Adrenal gland (tissue), 12 donors: ENCODE measurements around the gene ZWILCH. TPM values are rescaled to one million over a fixed set of nuclear protein-coding genes. Genes with fewer than 3 reads are reported as not detected.

Experiments used
- DNase-seq, 7 donors: peaks; one replicate each; pipeline ENCODE4 v3.0.0-alpha.2; 2019 to 2020
- H3K27ac ChIP-seq, 5 donors: fragments of 200-600 bp; sonication (generic) in 4 of 5; 1 replicate in 3 of 5; 2 replicates in 2 of 5; pipeline versions ENCODE4 v1.5.1 to v1.8.0; 2016 to 2020; ENCODE audit warnings: mild to moderate bottlenecking in 1 of 5
- H3K27me3 ChIP-seq: fragments of 200-600 bp; 2 replicates; pipeline ENCODE4 v1.8.0; 2021
- H3K36me3 ChIP-seq, 2 donors: fragments of 200-600 bp; replicated peaks in 1 of 2; 1 replicate in 1 of 2; 2 replicates in 1 of 2; pipeline versions ENCODE4 v1.5.1 to v1.8.0; 2018 to 2022
- H3K4me1 ChIP-seq, 2 donors: fragments of 200-600 bp; replicated peaks in 1 of 2; 1 replicate in 1 of 2; 2 replicates in 1 of 2; pipeline versions ENCODE4 v1.5.1 to v1.8.0; 2018 to 2021
- H3K4me3 ChIP-seq, 4 donors: fragments of 200-600 bp; sonication (generic) in 3 of 4; one replicate each; pipeline ENCODE4 v1.5.1; 2016 to 2018
- H3K9me3 ChIP-seq, 3 donors: fragments of 200-600 bp; sonication (generic) in 1 of 3; replicated peaks in 1 of 3; 1 replicate in 2 of 3; 2 replicates in 1 of 3; pipeline versions ENCODE4 v1.5.1 to v1.8.0; 2016 to 2021
- CTCF ChIP-seq, 6 experiments: fragments of 450-650 bp in 4 of 6; fragments of 200-600 bp in 2 of 6; sonication (generic) in 1 of 6; IDR thresholded peaks; 1 replicate in 5 of 6; 2 replicates in 1 of 6; pipeline versions ENCODE4 v1.5.1 to v1.8.0; 2016 to 2021; ENCODE audit warnings: antibody characterized with exemption in 6 of 6, mild to moderate bottlenecking in 2 of 6, moderate library complexity in 1 of 6
- POLR2A ChIP-seq, 2 donors: fragments of 450-650 bp; IDR thresholded peaks; one replicate each; pipeline ENCODE4 v1.6.1; 2017; ENCODE audit warnings: antibody characterized with exemption in 2 of 2, mild to moderate bottlenecking in 2 of 2, moderate library complexity in 1 of 2
- WGBS, 4 donors: extraction: QIAGEN DNeasy Blood & Tissue Kit in 2 of 4; methylation state at CpG; one replicate each; pipeline versions ENCODE4 v1.1.5 to v1.1.7; 2013 to 2017; 5-methylcytosine and 5-hydroxymethylcytosine counted together
- intact Hi-C, 2 donors: fragments of 100-400 bp; cut with DNase I; formaldehyde crosslinking; loops; one replicate each; pipeline versions ENCODE4 v1.14.1 to v1.15.0; 2022 to 2023
- polyA plus RNA-seq, 3 donors: library from polyadenylated mRNA; stranded (reverse); fragments of 200-250 nt in 2 of 3; fragments of 350-450 nt in 1 of 3; fragmentation: Illumina TruSeq in 1 of 3; extraction: RNeasy Lipid Tissue Mini Kit (QIAGEN cat#74804) in 1 of 3; gene quantifications; one replicate each; pipeline ENCODE4 v1.2.3, GENCODE V29; 2013 to 2014
- total RNA-seq, 9 donors: library from RNA; depleted of rRNA in 4 of 9; stranded (reverse); fragments of >200 nt in 4 of 9; fragments of 120-200 nt in 1 of 9; fragmentation: NEBNext Ultra II Directional in 1 of 9; extraction: Animal tissue kit (Norgen Biotek cat#: 25700) in 1 of 9; gene quantifications; one replicate each; pipeline versions ENCODE4 v1.1.0 to v1.2.4, GENCODE V29; 2013 to 2023
- donor health status: healthy with polysubstance abuse.
- donor health status: Bipolar disorder and iron deficiency.
- donor health status: DM: yes; HTN: yes; CAD: no.
- donor health status: DM: no; HTN: no; CAD: no.
- donor health status: DM: no; HTN: no; CAD: no.
- donor health status: DM: yes; HTN: yes; CAD: no.

The ZWILCH gene
- total and polyA plus RNA-seq, 12 donors, result 1.1 to 11.4 (median 3.8) TPM

DNA sequence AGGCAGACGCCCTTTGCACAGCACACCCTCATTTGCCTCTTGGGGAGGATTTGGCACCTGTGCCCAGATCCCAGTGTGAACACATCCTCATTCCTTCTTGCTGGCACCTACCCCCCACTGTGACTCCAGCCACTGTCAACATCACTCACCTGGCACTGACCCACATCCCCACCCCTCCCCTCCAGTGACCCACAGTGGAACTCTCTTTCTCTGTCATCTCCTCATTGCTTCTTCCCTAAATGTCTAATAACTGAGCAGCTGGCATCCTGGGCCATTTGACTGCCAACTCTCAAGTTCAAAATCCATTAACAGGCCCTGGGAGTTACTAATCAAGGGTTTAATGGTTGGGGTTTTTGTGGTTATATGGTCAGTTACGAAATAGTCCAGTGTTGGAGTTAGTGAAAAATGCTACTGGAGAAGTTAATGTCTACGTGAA, 22.0 kb upstream of the ZWILCH start:
- intact Hi-C loops, result no loop called here
- TF ChIP-seq POLR2A (IDR thresholded peaks at IDR 0.05) (no peak), CTCF (IDR thresholded peaks at IDR 0.05) (no peak)
- DNase-seq, result no peak
- H3K27me3 ChIP-seq, result no peaks in the 10 kb centered on the region
- no peak overlapping the region for H3K4me3 ChIP-seq
- H3K36me3 ChIP-seq, result peaks cover 0 to 11% of the 10 kb centered on the region in 2 donors
- no peaks in the 10 kb centered on the region for H3K9me3 ChIP-seq
- 79 to 97% (median 83%) methylated on average over 3 of the region's 3 CpGs for WGBS, 4 donors
- no peak overlapping the region for H3K27ac ChIP-seq
- H3K4me1 ChIP-seq, result no peaks in the 10 kb centered on the region

- Histone ChIP-seq H3K9me3 (no peaks in the 10 kb centered on the region), H3K27ac (no peak overlapping the region), H3K4me1 (no peaks in the 10 kb centered on the region), H3K4me3 (no peak overlapping the region), H3K36me3 (peaks cover 0 to 24% of the 10 kb centered on the region in 2 donors), H3K27me3 (no peaks in the 10 kb centered on the region)
- TF ChIP-seq POLR2A (IDR thresholded peaks at IDR 0.05) (no peak), CTCF (IDR thresholded peaks at IDR 0.05) (no peak)
- DNase-seq, result no peak
- intact Hi-C loops, result no loop called here
- 94 to 99% (median 97%) methylated on average over 5 of the region's 5 CpGs for WGBS, 4 donors
Measured at GRCh38 chr15:66484539-66485112, 20.5 kb upstream of the ZWILCH start.

GRCh38 chr15:66486887-66487286, 18.2 kb upstream of the ZWILCH start:
- DNase-seq, result no peak
- Histone ChIP-seq H3K4me1 (no peaks in the 10 kb centered on the region), H3K36me3 (peaks cover 0 to 39% of the 10 kb centered on the region in 2 donors), H3K27ac (no peak overlapping the region), H3K27me3 (no peaks in the 10 kb centered on the region), H3K9me3 (no peaks in the 10 kb centered on the region), H3K4me3 (no peak overlapping the region)
- WGBS, 4 donors, result 67 to 87% (median 80%) methylated on average over 3 of the region's 3 CpGs
- intact Hi-C loops, result no loop called here
- TF ChIP-seq CTCF (IDR thresholded peaks at IDR 0.05) (no peak), POLR2A (IDR thresholded peaks at IDR 0.05) (no peak)

GRCh38 chr15:66488525-66488924, 16.6 kb upstream of the ZWILCH start:
- Histone ChIP-seq H3K9me3 (no peaks in the 10 kb centered on the region), H3K27me3 (no peaks in the 10 kb centered on the region), H3K4me3 (no peak overlapping the region), H3K27ac (no peak overlapping the region), H3K4me1 (no peaks in the 10 kb centered on the region), H3K36me3 (peaks cover 0 to 55% of the 10 kb centered on the region in 2 donors)
- DNase-seq, result peak in 1 of 7 donors; percentile 24
- 92 to 96% (median 94%) methylated on average over 5 of the region's 5 CpGs for WGBS, 4 donors
- intact Hi-C loops, result no loop called here
- TF ChIP-seq POLR2A (IDR thresholded peaks at IDR 0.05) (no peak), CTCF (IDR thresholded peaks at IDR 0.05) (no peak)
